Measurements from ENCODE around the gene ACSL1.

ACSL1 gene

GRCh38 chr4:184860018-184860779, 34.4 kb upstream of the ACSL1 start:
- no peak overlapping the region for H3K4me3 ChIP-seq (ENCODE audit: low read length)
- no peak for TF ChIP-seq CTCF (conservative IDR thresholded peaks at IDR 0.05; ENCODE audit: low read depth, low read length)
- no peak for DNase-seq (ENCODE audit: low read depth)

GRCh38 chr4:184857441-184858121, 31.8 kb upstream of the ACSL1 start:
- no peak overlapping the region for H3K4me3 ChIP-seq (ENCODE audit: low read length)
- no peak for DNase-seq (ENCODE audit: low read depth)
- TF ChIP-seq CTCF (conservative IDR thresholded peaks at IDR 0.05; ENCODE audit: low read depth, low read length): no peak

- no peak for TF ChIP-seq CTCF (conservative IDR thresholded peaks at IDR 0.05; ENCODE audit: low read depth, low read length)
- peak; percentile 1 for DNase-seq (ENCODE audit: low read depth)
- H3K4me3 ChIP-seq (ENCODE audit: low read length): no peak overlapping the region
Measured at GRCh38 chr4:184856277-184856609, 30.5 kb upstream of the ACSL1 start.

- H3K4me3 ChIP-seq (ENCODE audit: low read length): no peak overlapping the region
- no peak for TF ChIP-seq CTCF (conservative IDR thresholded peaks at IDR 0.05; ENCODE audit: low read depth, low read length)
- DNase-seq (ENCODE audit: low read depth): no peak
Measured at GRCh38 chr4:184854673-184855072, 28.9 kb upstream of the ACSL1 start.

GRCh38 chr4:184853436-184853835, 27.7 kb upstream of the ACSL1 start:
- DNase-seq (ENCODE audit: low read depth): no peak
- H3K4me3 ChIP-seq (ENCODE audit: low read length): no peak overlapping the region
- no peak for TF ChIP-seq CTCF (conservative IDR thresholded peaks at IDR 0.05; ENCODE audit: low read depth, low read length)

- no peak for DNase-seq (ENCODE audit: low read depth)
- H3K4me3 ChIP-seq (ENCODE audit: low read length): no peak overlapping the region
- no peak for TF ChIP-seq CTCF (conservative IDR thresholded peaks at IDR 0.05; ENCODE audit: low read depth, low read length)
Measured at GRCh38 chr4:184851886-184852285, 26.1 kb upstream of the ACSL1 start.

- no peak for DNase-seq (ENCODE audit: low read depth)
- no peak overlapping the region for H3K4me3 ChIP-seq (ENCODE audit: low read length)
- no peak for TF ChIP-seq CTCF (conservative IDR thresholded peaks at IDR 0.05; ENCODE audit: low read depth, low read length)
Measured at GRCh38 chr4:184851200-184851541, 25.4 kb upstream of the ACSL1 start.
